GM23248 (cell line): ENCODE data around the gene LMF1.

Source experiments
- EZH2 ChIP-seq: fragments of 200-600 bp; sonication (generic); IDR thresholded peaks from 2 replicates; pipeline ENCODE4 v1.6.1; 2018; ENCODE audit warnings: antibody characterized with exemption, mild to moderate bottlenecking; ENCODE audit not compliant: insufficient read depth, poor library complexity, severe bottlenecking
- EZH2phosphoT487 ChIP-seq: fragments of 200-600 bp; sonication (generic); IDR thresholded peaks from 2 replicates; pipeline ENCODE4 v1.6.1; 2018; ENCODE audit warnings: antibody characterized with exemption, moderate library complexity, mild to moderate bottlenecking, low read depth; ENCODE audit not compliant: insufficient read depth

DNA sequence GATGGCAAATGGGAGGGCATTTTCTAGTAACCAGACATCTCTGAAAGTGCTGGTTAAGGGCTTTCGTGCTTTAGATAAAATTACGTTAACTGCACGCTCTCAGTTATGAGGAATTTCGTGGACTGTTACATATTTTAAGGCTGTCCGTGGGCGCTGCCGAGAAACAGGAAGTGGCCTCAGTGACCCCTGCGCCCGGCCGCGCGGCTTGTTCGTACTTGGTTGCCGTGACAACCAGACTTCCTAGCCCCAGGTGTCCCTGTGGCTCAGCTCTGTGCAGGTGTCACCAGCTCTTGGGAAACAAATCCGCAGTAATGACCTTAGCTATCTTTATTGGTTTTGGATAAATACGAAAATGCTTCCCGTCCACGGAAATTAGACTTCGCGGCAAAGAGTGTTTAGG, 52.7 kb downstream of the LMF1 start:
- TF ChIP-seq EZH2phosphoT487 (no peak), EZH2 (no peak)
